ENCODE results near the gene SCARB1.

The SCARB1 gene

GRCh38 chr12:124790650-124791400 lies 72.8 kb downstream of the SCARB1 start:
- no peak for DNase-seq

DNA sequence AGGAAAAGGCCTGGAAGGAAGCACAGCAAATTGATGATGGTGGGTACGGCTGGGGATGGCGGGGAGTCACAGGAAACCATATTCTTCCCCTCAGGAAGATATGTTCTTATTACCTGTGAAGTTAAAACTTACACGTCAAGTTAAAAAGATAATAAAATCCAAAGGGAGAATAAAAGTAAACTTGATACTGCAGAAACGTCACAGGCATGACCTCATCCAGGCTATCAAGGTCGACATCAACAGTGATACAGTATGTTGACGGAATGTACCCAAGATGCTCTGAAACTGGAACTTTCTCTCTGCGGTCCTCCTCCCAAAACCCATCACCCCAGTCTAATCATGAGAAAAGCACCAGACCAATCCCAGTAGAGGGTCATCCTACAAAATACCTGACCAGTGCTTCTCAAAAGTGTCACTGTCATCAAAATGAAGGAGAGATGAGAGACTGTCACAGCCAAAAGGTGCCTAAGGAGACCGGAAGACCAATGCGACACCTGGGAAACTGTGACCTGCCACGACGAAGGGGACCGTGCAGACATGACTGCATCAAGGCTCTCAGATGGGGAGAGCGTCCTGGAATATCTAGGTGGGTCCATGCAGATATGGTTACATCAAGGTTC lies 74.6 kb downstream of the SCARB1 start:
- no peak for DNase-seq

DNA sequence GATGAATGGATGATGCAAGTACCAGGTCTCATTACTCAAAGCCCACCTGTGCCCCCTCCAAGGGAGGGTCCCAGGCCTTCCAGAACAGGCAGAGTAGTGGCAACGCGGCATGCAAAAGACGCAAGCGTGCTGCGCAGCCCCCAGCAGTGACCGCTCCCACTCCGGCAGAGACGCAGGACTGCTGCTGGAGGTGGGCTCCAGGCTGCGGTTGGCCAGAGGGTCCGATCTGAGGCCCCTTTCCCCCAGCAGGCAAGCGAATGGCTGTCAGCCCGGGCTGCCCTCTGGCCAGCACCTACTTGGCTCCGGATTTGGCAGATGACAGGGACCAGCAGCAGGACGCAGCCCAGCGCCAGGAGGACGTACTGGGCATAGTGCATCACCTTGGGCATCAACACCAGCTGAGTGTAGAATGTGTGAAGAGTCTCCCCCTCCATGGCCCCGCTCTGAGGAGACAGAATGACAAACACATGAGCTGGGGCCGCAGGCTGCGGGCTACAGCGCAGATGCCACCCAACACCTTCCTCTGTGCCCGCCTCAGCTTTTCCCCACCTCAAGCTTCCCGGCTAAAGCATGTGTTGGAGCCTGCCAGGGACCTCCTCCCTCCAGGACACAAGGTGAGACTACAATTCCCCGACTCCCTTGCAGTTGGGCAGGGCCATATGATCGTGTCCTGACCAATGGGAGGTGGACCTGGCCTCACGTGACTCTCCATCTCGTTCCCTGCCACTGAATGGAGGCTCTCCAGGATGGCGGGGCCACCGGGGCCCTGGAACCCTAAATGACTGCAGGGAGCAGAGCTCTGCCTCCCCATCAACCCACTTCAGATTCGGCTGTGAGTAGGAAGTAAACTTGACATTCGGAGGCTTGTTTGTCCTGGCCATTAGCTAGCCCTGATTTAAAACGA lies 77.4 kb downstream of the SCARB1 start:
- DNase-seq = peak; percentile 90

- no peak for DNase-seq
Measured at GRCh38 chr12:124784871-124785572, 78.6 kb downstream of the SCARB1 start.

GRCh38 chr12:124783087-124783486 lies 80.6 kb downstream of the SCARB1 start:
- no peak for DNase-seq

DNA sequence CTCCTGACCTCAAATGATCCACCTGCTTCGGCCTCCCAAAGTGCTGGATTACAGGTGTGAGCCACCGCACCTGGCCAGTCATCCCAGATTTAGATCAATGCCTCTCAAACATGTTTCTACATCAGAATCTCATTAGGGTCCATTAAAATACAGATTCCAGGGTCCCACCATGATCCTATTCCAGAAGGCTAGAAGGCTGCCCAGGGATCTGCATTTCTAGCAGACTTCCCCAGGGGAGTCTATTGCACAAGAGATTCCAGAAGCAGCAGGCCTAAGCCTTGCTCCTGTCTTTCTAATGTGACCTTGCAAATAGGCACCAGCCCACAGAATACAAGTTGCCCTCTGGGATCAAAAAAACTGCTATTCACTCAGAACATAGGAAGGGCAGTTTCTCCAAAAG lies 81.5 kb downstream of the SCARB1 start:
- DNase-seq = no peak

DNA sequence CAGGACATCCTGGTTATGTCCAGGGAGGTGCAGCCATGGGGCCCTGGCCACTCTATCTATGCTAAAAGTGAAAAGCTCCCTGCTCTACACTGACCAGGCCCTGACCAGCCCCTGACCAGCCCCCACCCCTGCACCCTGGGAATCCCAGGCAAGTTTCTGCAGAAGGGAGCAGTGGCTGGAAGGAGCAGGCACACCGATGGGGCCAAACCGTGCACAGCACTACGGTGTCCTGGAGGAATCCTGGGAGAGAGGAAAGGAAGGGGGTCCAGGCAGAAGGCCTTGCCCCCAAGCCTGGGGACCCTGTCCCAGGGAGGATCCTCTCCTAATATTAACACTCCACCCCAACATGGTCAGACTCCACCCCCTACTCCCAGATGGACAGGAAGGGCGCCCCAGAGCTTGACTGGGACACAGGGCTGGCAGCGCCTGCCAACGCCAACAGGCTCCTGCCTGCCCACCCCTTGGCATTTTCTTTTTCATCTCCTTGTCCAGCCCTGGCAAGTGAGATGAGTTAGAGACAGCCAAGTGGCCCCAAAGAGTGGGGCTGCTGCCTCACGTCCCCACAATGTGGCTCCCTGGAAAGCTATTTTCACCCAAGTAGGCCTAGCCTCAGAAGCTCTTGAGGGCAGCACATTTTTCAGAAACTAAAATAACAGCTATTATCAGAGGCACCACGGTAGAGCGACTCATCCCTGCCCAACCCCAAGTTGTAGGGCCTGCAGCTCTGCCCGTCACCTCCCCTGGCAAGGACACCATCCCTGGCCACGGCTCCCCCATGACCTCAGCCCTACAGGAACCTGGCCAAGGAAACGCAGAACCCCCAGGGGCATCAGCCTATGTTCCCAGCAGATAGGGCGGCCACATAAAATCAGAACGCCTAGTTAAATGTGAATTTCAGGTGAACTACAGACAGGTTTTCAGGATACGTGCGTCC lies 82.6 kb downstream of the SCARB1 start:
- no peak for DNase-seq

DNA sequence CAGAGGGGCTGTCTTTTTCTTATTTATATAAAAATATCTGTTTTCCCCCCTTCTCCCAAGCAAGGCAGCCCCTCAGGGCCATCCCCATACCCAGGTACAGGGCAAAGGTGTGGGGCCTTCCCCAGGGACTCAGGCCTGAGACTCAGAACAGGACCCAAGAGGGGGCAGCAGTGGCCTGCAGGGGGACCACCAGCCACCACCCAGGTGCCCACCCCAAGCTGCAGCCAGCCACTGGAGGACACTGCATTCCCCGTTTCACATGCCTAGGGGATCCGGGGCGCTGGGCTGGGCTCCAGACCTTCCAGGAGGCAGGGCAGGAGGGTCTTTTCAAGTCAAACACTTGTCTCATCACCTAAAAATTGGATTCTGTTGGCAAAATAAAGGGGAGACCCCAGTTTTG lies 83.3 kb downstream of the SCARB1 start:
- no peak for DNase-seq

DNA sequence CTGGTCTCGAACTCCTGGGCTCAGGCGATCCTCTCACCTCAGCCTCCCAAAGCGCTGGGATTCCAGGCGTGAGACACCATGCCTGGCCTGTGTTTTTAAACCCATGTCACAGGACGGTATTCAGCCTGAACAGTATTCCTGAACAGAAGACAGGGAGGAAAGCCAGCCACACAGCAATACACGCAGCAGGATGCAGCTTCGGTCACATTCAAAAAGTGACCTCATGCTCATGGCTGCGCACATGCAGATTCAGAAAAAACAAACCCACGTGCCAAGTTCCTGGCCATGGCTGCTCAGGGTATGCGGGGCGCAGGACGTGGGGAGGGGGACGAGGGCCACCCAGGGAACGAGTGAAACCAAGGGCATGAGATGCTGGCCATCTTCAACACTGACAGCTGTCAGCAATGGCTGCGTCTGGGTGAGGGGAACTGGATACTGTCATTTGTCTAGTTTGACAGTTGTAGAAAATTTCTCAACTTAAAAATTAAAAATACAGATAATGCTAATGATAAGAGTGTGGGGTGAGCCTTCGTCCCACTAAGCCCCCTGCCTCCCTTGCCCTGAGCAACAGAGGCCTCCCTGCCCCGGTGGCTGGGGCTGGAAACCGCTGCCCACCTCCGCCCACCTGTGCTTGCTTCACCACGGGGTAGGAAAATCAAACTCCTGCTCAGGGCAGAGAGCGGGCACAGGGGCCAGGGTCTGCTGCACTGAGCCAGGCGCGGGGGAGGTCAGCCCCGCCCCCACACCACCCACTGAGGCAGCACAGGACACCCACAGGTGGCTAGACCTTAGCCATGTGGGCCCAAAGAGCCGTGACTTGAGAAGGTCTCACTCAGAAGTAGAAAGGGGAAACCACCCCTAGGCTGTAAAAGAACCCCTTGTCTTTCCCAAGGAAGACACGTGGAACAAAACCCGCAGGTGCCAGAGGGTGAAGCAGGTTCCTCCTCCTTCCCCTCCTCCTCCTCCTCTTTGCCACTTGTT lies 84.2 kb downstream of the SCARB1 start:
- no peak for DNase-seq

DNA sequence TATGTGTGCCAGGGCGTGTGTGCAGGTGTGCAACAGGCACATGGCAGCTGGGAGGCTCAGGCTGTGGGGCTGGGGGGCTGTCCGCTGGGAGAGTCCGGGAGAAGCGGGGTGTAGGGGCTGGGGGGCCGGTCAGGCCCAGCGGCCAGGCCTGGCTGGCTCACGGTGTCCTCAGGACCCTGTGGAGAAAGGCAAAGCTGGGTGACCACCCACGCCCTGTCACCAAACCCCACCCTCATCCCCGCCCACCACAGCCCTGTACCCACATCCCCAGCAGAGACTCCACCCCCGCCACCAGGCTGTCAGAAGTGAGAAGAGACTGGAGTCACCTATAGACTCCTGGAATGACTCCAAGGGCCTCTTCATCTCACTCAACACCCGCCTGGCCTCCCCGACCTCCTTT lies 85.3 kb downstream of the SCARB1 start:
- no peak for DNase-seq

DNA sequence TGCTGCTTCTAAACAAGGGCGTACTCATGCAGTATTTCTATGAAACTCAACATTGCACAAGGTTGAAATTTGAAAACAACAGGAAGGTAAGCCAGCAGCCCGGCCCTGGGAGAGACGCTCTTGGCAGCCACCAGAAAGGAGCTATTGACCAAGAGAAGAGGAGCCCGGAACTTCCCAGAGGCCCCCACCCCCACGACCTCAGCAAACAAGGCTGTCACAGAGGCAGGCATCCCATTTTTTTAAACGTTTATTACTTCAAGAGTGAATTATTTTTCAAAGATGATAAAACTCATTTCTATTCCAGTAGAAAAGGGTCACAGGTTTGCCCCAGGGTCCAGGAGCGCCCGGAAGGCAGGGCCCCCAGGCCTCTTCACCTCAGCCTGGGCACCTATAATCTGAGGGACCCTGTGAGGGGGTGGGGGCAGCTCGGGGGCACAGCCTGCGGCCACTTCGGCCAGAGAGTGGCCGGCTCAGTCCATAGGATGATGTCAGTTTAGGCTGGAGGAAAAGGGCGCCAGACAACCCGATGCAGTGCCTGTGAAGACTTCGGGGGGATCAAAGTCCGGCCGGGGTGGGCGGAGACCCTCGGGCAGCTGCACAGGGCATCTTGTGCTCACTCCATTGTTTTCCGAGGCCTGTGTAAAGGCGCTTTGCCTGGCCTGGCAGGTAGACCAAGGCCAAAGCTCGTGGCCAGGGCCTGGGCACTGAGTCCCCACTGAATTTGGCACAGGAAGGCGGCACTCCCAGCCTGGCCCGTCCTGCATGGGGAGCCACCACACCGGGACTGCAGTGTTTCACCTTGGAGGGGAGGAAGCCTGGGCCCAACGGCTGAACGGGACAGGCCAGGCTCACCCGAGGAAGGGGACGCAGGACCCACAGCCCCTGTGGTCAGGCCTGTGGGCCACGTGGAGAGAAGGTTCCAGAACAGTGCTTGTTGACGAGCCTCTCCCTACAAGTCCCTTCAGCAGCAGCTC lies 86.0 kb downstream of the SCARB1 start:
- no peak for DNase-seq

DNA sequence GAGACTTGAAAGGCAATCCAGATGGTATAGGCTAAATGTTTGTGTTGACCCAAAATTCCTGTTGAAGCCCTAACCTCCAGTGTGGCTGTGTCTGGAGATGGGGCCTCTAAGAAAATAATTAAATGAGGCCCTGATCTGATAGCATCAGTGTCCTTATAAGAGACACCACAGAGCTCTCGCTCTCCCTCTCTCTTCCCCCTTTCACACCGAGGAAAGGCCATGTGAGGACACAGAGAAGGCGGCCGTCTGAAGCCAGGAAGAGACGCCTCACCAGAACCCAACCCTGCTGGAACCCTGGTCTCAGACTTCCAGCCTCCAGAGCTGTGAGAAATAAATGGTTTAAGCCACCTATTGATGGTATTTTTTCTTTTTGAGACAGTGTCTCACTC lies 87.5 kb downstream of the SCARB1 start:
- no peak for DNase-seq

- DNase-seq = no peak
Measured at GRCh38 chr12:124774462-124775167, 89.0 kb downstream of the SCARB1 start.

- no peak for DNase-seq
Measured at GRCh38 chr12:124774054-124774461, 89.6 kb downstream of the SCARB1 start.

- no peak for DNase-seq
Measured at GRCh38 chr12:124772289-124773170, 91.1 kb downstream of the SCARB1 start.

DNA sequence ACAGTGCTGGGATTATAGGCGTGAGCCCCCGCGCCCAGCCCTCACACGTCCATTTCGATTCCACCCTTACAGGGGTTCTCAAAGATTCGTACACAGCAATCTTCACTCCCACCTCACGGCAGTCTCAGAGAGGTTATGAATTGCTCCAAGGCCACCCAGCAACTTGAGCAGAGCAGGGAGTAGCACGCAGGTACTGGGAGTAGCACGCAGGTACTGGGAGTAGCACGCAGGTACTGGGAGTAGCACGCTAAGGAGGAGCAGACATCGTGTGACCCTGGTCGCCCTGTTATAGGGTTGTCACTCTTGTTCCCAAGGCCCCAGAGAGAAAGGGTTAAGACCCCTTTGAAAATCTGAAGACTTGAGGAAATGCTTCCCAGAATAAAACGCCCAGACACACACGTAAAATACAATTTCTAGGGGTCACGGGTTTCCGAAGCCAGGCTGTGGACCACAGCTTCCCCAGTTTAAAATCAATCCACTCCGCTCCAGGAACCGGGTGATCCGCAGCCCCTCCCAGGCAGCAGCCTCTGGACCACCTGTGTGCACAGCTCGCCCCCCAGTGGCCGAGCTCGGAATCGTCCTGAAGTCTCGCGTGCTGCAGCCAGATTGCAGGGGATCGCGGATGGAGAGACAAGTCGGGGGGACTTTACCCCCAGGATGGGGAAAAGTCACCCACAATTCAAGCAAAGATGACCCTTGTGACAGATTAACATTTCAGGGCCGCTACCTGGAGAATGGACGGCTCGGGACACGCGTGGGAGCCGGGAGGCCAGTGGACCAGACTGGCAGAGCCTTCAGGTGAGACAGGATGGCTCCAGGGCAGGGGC lies 92.0 kb downstream of the SCARB1 start:
- peak; percentile 61 for DNase-seq

DNA sequence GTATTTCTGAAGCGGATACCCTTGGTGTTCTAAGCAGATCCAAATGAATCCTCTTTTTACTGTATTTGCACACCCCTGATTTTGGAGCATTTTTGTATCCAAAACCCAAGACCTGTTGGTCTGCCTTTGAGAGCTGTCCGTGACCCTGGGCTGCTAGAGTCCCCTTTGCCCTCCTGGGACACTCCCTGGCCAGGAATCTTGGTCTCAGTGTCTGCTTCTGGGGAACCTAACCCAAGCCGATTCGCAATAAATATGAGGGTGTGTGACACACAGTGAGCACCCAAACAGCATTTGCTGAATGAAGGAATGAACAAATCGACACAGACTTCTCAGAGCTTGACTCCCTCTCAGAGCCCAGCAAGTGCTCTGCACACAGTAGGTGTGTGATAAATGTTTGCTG lies 92.9 kb downstream of the SCARB1 start:
- no peak for DNase-seq
